AG20443 (cell line): ENCODE results near the gene KAT2B.
A peak's percentile ranks its signal among the peaks of the same experiment; 100 is the strongest.
"Not testable (repeated sequence)": the region's sequence is repeated elsewhere in the genome, so short reads cannot be mapped to it uniquely, and the experiment has no call there.

Source experiments
- DNase-seq: peaks from one replicate; pipeline ENCODE4 v3.0.0; 2012; ENCODE audit warnings: low spot score, mixed read lengths

Gene KAT2B

GRCh38 chr3:20039765-20040547 is at the start of gene KAT2B:
TSS of gene KAT2B (plus strand) at chr3:20040446. CDS start at chr3:20040478, 32 bp downstream.
- DNase-seq, result peak; percentile 86

- no peak for DNase-seq
Measured at GRCh38 chr3:19994796-19995195, 45.5 kb upstream of the KAT2B start.

GRCh38 chr3:19997502-19997901 is 42.7 kb upstream of the KAT2B start:
- no peak for DNase-seq

GRCh38 chr3:20001932-20002331 is 38.3 kb upstream of the KAT2B start:
- DNase-seq, result no peak

- DNase-seq, result no peak
Measured at GRCh38 chr3:20007960-20008359, 32.3 kb upstream of the KAT2B start.

- DNase-seq, result no peak
Measured at GRCh38 chr3:20008646-20009045, 31.6 kb upstream of the KAT2B start.

- no peak for DNase-seq
Measured at GRCh38 chr3:20012164-20012563, 28.1 kb upstream of the KAT2B start, which contains the start of gene PP2D1. TSS of gene PP2D1 (minus strand) at chr3:20012264. CDS start at chr3:20012072, 192 bp downstream.

GRCh38 chr3:20013396-20013795 is 26.9 kb upstream of the KAT2B start:
- DNase-seq, result no peak

GRCh38 chr3:20015525-20015924 is 24.7 kb upstream of the KAT2B start:
- DNase-seq, result no peak

- DNase-seq, result not testable (repeated sequence)
Measured at GRCh38 chr3:20016076-20016475, 24.2 kb upstream of the KAT2B start.

GRCh38 chr3:20022954-20023622 is 17.2 kb upstream of the KAT2B start:
- no peak for DNase-seq

GRCh38 chr3:20023623-20024405 is 16.4 kb upstream of the KAT2B start:
- DNase-seq, result no peak

- no peak for DNase-seq
Measured at GRCh38 chr3:20027136-20027535, 13.1 kb upstream of the KAT2B start.

GRCh38 chr3:20028905-20029331 is 11.3 kb upstream of the KAT2B start:
- no peak for DNase-seq

- not testable (repeated sequence) for DNase-seq
Measured at GRCh38 chr3:20031939-20032338, 8.3 kb upstream of the KAT2B start.

GRCh38 chr3:20035019-20035418 is 5.2 kb upstream of the KAT2B start:
- no peak for DNase-seq

GRCh38 chr3:20037255-20037996 is 2.8 kb upstream of the KAT2B start:
- no peak for DNase-seq

- DNase-seq, result no peak
Measured at GRCh38 chr3:20038699-20039465, 1.4 kb upstream of the KAT2B start.

- DNase-seq, result no peak
Measured at GRCh38 chr3:20039466-20039764, 831 bp upstream of the KAT2B start.

- peak; percentile 76 for DNase-seq
Measured at GRCh38 chr3:20040548-20041196, 426 bp downstream of the KAT2B start.
